SU-DHL-6 (cell line): Measurements from ENCODE around the gene ZP2.

Experiments
- CTCF ChIP-seq: fragments of 200-600 bp; sonication (generic); IDR thresholded peaks from one replicate; pipeline ENCODE4 v1.5.1; 2017; ENCODE audit warnings: antibody characterized with exemption, mild to moderate bottlenecking, low read length, moderate library complexity; ENCODE audit not compliant: insufficient read depth, poor library complexity, severe bottlenecking
- EZH2phosphoT487 ChIP-seq: fragments of 200-600 bp; sonication (generic), shearing (Covaris generic); conservative IDR thresholded peaks from 2 replicates; pipeline ENCODE4 v1.6.1; 2018; ENCODE audit warnings: mild to moderate bottlenecking, antibody characterized with exemption, low read length, moderate library complexity, mixed read lengths

DNA sequence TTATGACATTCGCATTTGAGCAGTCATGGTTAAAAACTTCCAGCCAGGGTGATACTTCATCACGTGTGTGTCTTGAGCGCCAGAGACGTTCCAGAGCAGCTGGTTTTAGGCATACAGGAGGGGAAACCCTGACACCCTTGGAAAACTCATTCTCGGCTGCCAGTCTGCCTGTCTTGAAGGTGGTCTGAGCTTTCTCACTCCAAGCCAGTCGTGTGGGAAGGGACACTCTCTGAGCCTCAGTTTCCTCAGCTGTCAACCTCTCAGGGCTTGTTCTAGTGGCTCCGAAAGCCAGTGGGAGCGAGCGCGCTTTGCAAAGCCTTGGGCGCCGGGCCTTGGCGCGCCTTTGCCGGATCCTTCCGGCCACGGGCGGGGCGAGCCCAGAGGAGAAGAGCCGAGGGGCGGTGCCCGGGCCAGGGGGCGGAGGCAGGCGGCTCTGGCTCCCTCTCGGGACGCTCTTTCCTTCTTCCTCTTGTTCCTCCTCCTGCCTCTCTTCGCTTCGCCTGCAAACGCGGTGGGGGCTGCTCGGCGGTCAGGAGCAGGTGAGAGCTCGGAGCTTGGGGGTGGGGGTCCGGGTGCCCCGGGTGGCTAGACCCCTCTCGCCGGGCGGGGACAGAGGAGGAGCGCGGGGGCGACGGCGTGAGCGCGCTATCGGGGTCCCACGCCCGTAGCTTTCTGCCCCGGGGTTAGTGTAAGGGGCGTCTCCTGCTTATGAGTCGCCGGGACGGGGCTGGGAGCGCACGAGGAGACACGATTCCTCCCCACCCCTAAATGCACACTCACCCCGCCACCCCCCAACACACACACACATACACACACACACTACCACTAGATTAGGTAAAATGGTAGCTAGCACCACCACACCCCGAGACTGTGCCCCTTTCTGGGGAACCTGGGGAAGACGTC, 52.9 kb downstream of the ZP2 start, which contains the start of gene LDAF1:
- TF ChIP-seq CTCF, result no peak
- TF ChIP-seq EZH2phosphoT487, result no peak
